WTC11 (cell line): ENCODE results near the gene PBRM1. TPM values are rescaled to one million over a fixed set of nuclear protein-coding genes. Genes with fewer than 3 reads are reported as not detected.

Experiments
- ATAC-seq: fragments of 200-7000 bp; cut with Tn5 transposase; 2 replicates; pipeline ENCODE4 v1.10.0; 2021; ENCODE audit warnings: mild to moderate bottlenecking, moderate library complexity
- CTCF ChIA-PET: fragments of 300-600 bp; sonication (Branson Sonifier 250); formaldehyde crosslinking; loops from one replicate; lab custom pipeline; 2021; ENCODE audit warnings: antibody characterized with exemption; lab: Charles Lee
- POLR2A ChIA-PET: fragments of 350-600 bp; sonication (Branson Sonifier 250); formaldehyde crosslinking; loops from one replicate; lab custom pipeline; 2021; ENCODE audit warnings: antibody characterized with exemption; lab: Charles Lee
- DNase-seq: peaks from one replicate; pipeline ENCODE4 v3.0.0; 2021; ENCODE audit warnings: low spot score
- H3K27ac Mint-ChIP-seq: 2 replicates; pipeline ENCODE4 v1.8.0; 2021; ENCODE audit warnings: mixed read lengths
- H3K27me3 Mint-ChIP-seq: 2 replicates; pipeline ENCODE4 v1.8.0; 2021; ENCODE audit warnings: low read depth, mild to moderate bottlenecking, moderate library complexity, mixed read lengths
- H3K36me3 Mint-ChIP-seq: 2 replicates; pipeline ENCODE4 v1.8.0; 2021; ENCODE audit warnings: mixed read lengths
- H3K4me1 Mint-ChIP-seq: 2 replicates; pipeline ENCODE4 v1.8.0; 2022; ENCODE audit warnings: mixed read lengths
- H3K4me3 Mint-ChIP-seq: 2 replicates; pipeline ENCODE4 v1.8.0; 2021; ENCODE audit warnings: mild to moderate bottlenecking, moderate library complexity, mixed read lengths
- H3K9me3 Mint-ChIP-seq: 2 replicates; pipeline ENCODE4 v1.8.0; 2021; ENCODE audit warnings: mixed read lengths
- CREB1 ChIP-seq: sonication (generic); formaldehyde crosslinking; IDR thresholded peaks from 2 replicates; pipeline ENCODE4 v1.8.0; 2023; ENCODE audit warnings: mild to moderate bottlenecking, missing genetic modification reagents
- ETV6 ChIP-seq: sonication (generic); formaldehyde crosslinking; IDR thresholded peaks from 2 replicates; pipeline ENCODE4 v1.8.1; 2022; ENCODE audit warnings: mild to moderate bottlenecking, missing genetic modification reagents
- IRF2 ChIP-seq: sonication (generic); formaldehyde crosslinking; IDR thresholded peaks from 2 replicates; pipeline ENCODE4 v1.8.0; 2022; ENCODE audit warnings: low read depth, missing genetic modification reagents, borderline replicate concordance
- KAT7 ChIP-seq: sonication (generic); formaldehyde crosslinking; IDR thresholded peaks from 2 replicates; pipeline ENCODE4 v1.8.1; 2023; ENCODE audit warnings: missing genetic modification reagents, mild to moderate bottlenecking, borderline replicate concordance
- NFE2L1 ChIP-seq: sonication (generic); formaldehyde crosslinking; IDR thresholded peaks from 2 replicates; pipeline ENCODE4 v1.8.1; 2023; ENCODE audit warnings: missing genetic modification reagents
- NFYB ChIP-seq: sonication (generic); formaldehyde crosslinking; conservative IDR thresholded peaks from 2 replicates; pipeline ENCODE4 v1.8.0; 2022; ENCODE audit warnings: low read depth, missing genetic modification reagents
- RELA ChIP-seq: sonication (generic); formaldehyde crosslinking; IDR thresholded peaks from 2 replicates; pipeline ENCODE4 v1.8.1; 2022; ENCODE audit warnings: missing genetic modification reagents, mild to moderate bottlenecking, borderline replicate concordance
- SMAD3 ChIP-seq: sonication (generic); formaldehyde crosslinking; IDR thresholded peaks from 2 replicates; pipeline ENCODE4 v1.8.0; 2022; ENCODE audit warnings: missing genetic modification reagents, mild to moderate bottlenecking, borderline replicate concordance
- SOX15 ChIP-seq: fragments of 250-450 bp; sonication (Bioruptor Pico); IDR thresholded peaks from 2 replicates; pipeline ENCODE4 v1.9.0; 2021; ENCODE audit warnings: mild to moderate bottlenecking
- TP53 ChIP-seq: sonication (generic); formaldehyde crosslinking; IDR thresholded peaks from 2 replicates; pipeline ENCODE4 v1.8.1; 2023; ENCODE audit warnings: mild to moderate bottlenecking, missing genetic modification reagents
- ZBTB21 ChIP-seq: sonication (generic); formaldehyde crosslinking; IDR thresholded peaks from 2 replicates; pipeline ENCODE4 v1.8.1; 2023; ENCODE audit warnings: mild to moderate bottlenecking, missing genetic modification reagents, borderline replicate concordance
- ZNF232 ChIP-seq: sonication (generic); formaldehyde crosslinking; IDR thresholded peaks from 2 replicates; pipeline ENCODE4 v1.8.0; 2022; ENCODE audit warnings: mild to moderate bottlenecking, missing genetic modification reagents
- ZNF317 ChIP-seq: sonication (generic); formaldehyde crosslinking; IDR thresholded peaks from 2 replicates; pipeline ENCODE4 v1.8.1; 2023; ENCODE audit warnings: low read depth, mild to moderate bottlenecking, moderate library complexity, missing genetic modification reagents, borderline replicate concordance
- ZNF396 ChIP-seq: fragments of 250-450 bp; sonication (Bioruptor Pico); IDR thresholded peaks from 2 replicates; pipeline ENCODE4 v1.8.0; 2021; ENCODE audit warnings: mild to moderate bottlenecking, moderate library complexity, borderline replicate concordance
- ZNF671 ChIP-seq: fragments of 250-450 bp; sonication (Bioruptor Pico); IDR thresholded peaks from 2 replicates; pipeline ENCODE4 v1.8.0; 2021; ENCODE audit warnings: mild to moderate bottlenecking
- total RNA-seq: library from RNA; stranded (reverse); gene quantifications from 3 replicates; pipeline ENCODE4 v1.2.3, GENCODE V29; 2021
- TF ChIP-seq, protein P1 (sequence below): fragments of 250-450 bp; sonication (Bioruptor Pico); IDR thresholded peaks from 2 replicates; pipeline ENCODE4 v1.8.0; 2021; ENCODE audit warnings: mild to moderate bottlenecking
- TF ChIP-seq, protein P2 (sequence below): sonication (generic); formaldehyde crosslinking; IDR thresholded peaks from 2 replicates; pipeline ENCODE4 v1.8.1; 2023; ENCODE audit warnings: mild to moderate bottlenecking, missing genetic modification reagents
- TF ChIP-seq, protein P3 (sequence below): fragments of 250-450 bp; sonication (Bioruptor Pico); IDR thresholded peaks from 2 replicates; pipeline ENCODE4 v1.9.0; 2021; ENCODE audit warnings: mild to moderate bottlenecking
- TF ChIP-seq, protein P4 (sequence below): sonication (generic); formaldehyde crosslinking; IDR thresholded peaks from 2 replicates; pipeline ENCODE4 v1.8.0; 2022; ENCODE audit warnings: mild to moderate bottlenecking, missing genetic modification reagents
- TF ChIP-seq, protein P5 (sequence below): sonication (generic); formaldehyde crosslinking; IDR thresholded peaks from 2 replicates; pipeline ENCODE4 v1.8.1; 2023; ENCODE audit warnings: mild to moderate bottlenecking, missing genetic modification reagents, moderate library complexity
- TF ChIP-seq, protein P6 (sequence below): sonication (generic); formaldehyde crosslinking; IDR thresholded peaks from 2 replicates; pipeline ENCODE4 v1.8.1; 2022; ENCODE audit warnings: low read depth, mild to moderate bottlenecking, moderate library complexity, missing genetic modification reagents, borderline replicate concordance

PBRM1 gene
- total RNA-seq, 1 experiment from 2014 or later = 48.8 TPM

DNA sequence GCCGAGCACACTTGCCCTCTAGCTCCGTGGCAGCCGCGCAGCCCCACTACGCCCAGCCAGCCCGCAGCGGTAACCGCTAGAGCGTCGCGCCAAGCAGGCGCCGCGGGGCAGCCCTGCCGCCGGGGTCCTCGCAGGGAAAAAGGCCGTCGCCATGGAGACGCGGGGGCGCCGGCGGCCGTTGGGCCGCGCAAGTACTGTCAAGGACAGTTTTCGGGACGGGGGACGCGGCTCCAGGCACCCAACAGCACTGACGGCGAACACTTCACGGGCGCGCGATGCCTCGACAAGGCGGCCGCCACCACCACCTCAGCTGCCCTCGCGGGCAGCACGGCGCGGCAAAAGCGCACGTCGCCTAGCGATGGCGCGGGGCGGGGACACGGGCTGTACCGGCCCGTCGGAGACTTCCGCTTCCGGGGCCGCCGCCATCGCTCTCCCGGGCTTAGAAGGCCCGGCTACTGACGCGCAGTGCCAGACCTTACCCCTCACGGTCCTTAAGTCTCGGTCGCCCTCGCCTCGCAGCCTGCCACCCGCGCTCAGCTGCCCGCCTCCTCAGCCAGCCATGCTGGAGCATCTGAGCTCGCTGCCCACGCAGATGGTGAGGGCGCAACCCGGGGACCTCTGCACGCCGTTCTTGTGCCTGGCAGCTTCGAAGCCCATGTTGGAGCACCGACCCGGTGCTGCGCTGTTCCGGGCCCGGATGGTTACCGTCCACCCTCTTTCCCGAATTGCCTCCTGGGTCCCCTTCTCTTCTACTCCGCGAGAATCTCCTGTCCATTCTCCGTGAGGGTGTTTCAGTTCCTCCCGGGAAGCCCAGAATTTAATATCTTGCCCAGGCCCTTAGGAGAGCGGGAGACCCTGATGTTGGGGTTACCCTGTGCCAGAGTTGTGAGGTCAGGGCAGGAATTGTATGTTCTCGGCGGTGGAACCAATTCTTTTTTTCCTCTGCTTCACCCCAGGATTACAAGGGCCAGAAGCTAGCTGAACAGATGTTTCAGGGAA is 20.3 kb upstream of the PBRM1 start, which contains the start of the genes GLT8D1 and SPCS1 (continued):
- TF ChIP-seq, protein P1, sequence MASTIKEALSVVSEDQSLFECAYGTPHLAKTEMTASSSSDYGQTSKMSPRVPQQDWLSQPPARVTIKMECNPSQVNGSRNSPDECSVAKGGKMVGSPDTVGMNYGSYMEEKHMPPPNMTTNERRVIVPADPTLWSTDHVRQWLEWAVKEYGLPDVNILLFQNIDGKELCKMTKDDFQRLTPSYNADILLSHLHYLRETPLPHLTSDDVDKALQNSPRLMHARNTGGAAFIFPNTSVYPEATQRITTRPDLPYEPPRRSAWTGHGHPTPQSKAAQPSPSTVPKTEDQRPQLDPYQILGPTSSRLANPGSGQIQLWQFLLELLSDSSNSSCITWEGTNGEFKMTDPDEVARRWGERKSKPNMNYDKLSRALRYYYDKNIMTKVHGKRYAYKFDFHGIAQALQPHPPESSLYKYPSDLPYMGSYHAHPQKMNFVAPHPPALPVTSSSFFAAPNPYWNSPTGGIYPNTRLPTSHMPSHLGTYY (CRISPR knock-in tag) = no peak
- TF ChIP-seq, protein P2, sequence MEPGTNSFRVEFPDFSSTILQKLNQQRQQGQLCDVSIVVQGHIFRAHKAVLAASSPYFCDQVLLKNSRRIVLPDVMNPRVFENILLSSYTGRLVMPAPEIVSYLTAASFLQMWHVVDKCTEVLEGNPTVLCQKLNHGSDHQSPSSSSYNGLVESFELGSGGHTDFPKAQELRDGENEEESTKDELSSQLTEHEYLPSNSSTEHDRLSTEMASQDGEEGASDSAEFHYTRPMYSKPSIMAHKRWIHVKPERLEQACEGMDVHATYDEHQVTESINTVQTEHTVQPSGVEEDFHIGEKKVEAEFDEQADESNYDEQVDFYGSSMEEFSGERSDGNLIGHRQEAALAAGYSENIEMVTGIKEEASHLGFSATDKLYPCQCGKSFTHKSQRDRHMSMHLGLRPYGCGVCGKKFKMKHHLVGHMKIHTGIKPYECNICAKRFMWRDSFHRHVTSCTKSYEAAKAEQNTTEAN (CRISPR knock-in tag) = 0 out of 2 replicates have a peak, but pooled peaks have one; percentile 1
- TF ChIP-seq ZNF317 (CRISPR knock-in tag) = 0 out of 2 replicates have a peak, but pooled peaks have one; percentile 13
- TF ChIP-seq, protein P3, sequence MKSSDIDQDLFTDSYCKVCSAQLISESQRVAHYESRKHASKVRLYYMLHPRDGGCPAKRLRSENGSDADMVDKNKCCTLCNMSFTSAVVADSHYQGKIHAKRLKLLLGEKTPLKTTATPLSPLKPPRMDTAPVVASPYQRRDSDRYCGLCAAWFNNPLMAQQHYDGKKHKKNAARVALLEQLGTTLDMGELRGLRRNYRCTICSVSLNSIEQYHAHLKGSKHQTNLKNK (CRISPR knock-in tag) = no peak
- no peak for TF ChIP-seq SOX15 (CRISPR knock-in tag)
- no peak for TF ChIP-seq ZNF671
- no peak for TF ChIP-seq CREB1
- TF ChIP-seq ZNF396 (CRISPR knock-in tag) = no peak
- TF ChIP-seq, protein P4, sequence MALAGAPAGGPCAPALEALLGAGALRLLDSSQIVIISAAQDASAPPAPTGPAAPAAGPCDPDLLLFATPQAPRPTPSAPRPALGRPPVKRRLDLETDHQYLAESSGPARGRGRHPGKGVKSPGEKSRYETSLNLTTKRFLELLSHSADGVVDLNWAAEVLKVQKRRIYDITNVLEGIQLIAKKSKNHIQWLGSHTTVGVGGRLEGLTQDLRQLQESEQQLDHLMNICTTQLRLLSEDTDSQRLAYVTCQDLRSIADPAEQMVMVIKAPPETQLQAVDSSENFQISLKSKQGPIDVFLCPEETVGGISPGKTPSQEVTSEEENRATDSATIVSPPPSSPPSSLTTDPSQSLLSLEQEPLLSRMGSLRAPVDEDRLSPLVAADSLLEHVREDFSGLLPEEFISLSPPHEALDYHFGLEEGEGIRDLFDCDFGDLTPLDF (CRISPR knock-in tag) = peak; percentile 87; the same call in 1 of the 2 replicates
- TF ChIP-seq ETV6 (CRISPR knock-in tag) = 0 out of 2 replicates have a peak, but pooled peaks have one; percentile 10
- TF ChIP-seq NFE2L1 = 0 out of 2 replicates have a peak, but pooled peaks have one; percentile 66
- TF ChIP-seq ZBTB21 (CRISPR knock-in tag) = 0 out of 2 replicates have a peak, but pooled peaks have one; percentile 55

DNA sequence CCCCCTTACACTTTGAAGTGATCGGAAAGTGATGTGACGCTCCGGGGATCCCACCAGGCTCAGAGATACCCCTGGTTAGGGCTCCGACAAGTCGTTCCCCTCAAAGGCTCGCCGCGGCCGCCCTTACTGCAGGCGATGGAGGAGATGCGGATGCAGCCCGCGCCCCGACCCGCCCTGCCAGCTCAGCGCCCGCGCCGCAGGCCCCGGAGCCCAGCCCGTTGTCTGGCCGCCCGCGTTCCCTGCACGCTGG is 19.6 kb upstream of the PBRM1 start:
- H3K27ac Mint-ChIP-seq = peak overlapping the region; percentile 46; the same call in 1 of the 2 replicates
- peak overlapping the region; percentile 96 for H3K4me3 Mint-ChIP-seq
- H3K4me1 Mint-ChIP-seq = peaks cover 13% of the 10 kb centered on the region
- no peaks in the 10 kb centered on the region for H3K27me3 Mint-ChIP-seq
- ChIA-PET CTCF (interaction anchor here (0.8 to 1.6 kb wide), 3 partner anchors 10 to 115 kb away, joined by 3 to 6 read pairs (median 3); no protein-coding TSS in a partner anchor), POLR2A (interaction anchor here (1.0 to 1.9 kb wide), 2 partner anchors 9 kb away, joined by 3 to 5 read pairs; no protein-coding TSS in a partner anchor)
- peaks cover 7% of the 10 kb centered on the region for H3K36me3 Mint-ChIP-seq
- peak; percentile 37; the same call in 1 of the 2 replicates for ATAC-seq
- no peak for TF ChIP-seq TP53 (CRISPR knock-in tag)
- TF ChIP-seq, protein P2 (CRISPR knock-in tag) = 0 out of 2 replicates have a peak, but pooled peaks have one; percentile 14
- 0 out of 2 replicates have a peak, but pooled peaks have one; percentile 24 for TF ChIP-seq NFYB (CRISPR knock-in tag)
- 0 out of 2 replicates have a peak, but pooled peaks have one; percentile 78 for TF ChIP-seq SMAD3
- TF ChIP-seq ZNF232 (CRISPR knock-in tag) = peak; percentile 13; the same call in 1 of the 2 replicates
- TF ChIP-seq, protein P5, sequence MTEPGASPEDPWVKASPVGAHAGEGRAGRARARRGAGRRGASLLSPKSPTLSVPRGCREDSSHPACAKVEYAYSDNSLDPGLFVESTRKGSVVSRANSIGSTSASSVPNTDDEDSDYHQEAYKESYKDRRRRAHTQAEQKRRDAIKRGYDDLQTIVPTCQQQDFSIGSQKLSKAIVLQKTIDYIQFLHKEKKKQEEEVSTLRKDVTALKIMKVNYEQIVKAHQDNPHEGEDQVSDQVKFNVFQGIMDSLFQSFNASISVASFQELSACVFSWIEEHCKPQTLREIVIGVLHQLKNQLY (CRISPR knock-in tag) = no peak
- no peak for TF ChIP-seq IRF2 (CRISPR knock-in tag)
- TF ChIP-seq, protein P6, sequence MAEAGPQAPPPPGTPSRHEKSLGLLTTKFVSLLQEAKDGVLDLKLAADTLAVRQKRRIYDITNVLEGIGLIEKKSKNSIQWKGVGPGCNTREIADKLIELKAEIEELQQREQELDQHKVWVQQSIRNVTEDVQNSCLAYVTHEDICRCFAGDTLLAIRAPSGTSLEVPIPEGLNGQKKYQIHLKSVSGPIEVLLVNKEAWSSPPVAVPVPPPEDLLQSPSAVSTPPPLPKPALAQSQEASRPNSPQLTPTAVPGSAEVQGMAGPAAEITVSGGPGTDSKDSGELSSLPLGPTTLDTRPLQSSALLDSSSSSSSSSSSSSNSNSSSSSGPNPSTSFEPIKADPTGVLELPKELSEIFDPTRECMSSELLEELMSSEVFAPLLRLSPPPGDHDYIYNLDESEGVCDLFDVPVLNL (CRISPR knock-in tag) = 0 out of 2 replicates have a peak, but pooled peaks have one; percentile 87
- TF ChIP-seq ETV6 (CRISPR knock-in tag) = 0 out of 2 replicates have a peak, but pooled peaks have one; percentile 31
- 0 out of 2 replicates have a peak, but pooled peaks have one; percentile 26 for TF ChIP-seq RELA
- TF ChIP-seq KAT7 (CRISPR knock-in tag) = peak; percentile 22; the same call in 1 of the 2 replicates
- DNase-seq = no peak
- H3K9me3 Mint-ChIP-seq = no peaks in the 10 kb centered on the region
